Measurements from ENCODE around the gene SLC26A2.

SLC26A2 gene

GRCh38 chr5:149960272-149961185 is at the start of gene SLC26A2:
TSS of gene SLC26A2 (plus strand) at chr5:149960758. CDS start at chr5:149977653, 16,895 bp downstream.
- peak; percentile 91 for DNase-seq

DNA sequence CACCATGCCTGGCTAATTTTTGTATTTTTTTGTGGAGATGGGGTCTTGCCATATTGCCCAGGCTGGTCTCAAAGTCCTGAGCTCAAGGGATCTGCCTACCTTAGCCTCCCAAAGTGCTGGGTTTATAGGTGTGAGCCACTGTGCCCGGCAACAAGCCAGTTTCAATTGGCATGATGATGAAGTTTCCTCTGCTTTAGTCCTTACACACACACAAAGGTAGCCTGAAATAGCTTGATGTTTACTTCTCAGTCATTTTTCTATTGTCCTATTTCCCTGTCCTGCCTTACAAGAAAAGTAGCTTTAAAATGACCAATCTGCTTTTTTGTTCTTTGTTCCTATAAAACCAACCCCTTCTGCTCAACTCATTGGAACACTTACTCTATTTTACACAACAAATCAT is 49.5 kb upstream of the SLC26A2 start:
- DNase-seq = no peak

DNA sequence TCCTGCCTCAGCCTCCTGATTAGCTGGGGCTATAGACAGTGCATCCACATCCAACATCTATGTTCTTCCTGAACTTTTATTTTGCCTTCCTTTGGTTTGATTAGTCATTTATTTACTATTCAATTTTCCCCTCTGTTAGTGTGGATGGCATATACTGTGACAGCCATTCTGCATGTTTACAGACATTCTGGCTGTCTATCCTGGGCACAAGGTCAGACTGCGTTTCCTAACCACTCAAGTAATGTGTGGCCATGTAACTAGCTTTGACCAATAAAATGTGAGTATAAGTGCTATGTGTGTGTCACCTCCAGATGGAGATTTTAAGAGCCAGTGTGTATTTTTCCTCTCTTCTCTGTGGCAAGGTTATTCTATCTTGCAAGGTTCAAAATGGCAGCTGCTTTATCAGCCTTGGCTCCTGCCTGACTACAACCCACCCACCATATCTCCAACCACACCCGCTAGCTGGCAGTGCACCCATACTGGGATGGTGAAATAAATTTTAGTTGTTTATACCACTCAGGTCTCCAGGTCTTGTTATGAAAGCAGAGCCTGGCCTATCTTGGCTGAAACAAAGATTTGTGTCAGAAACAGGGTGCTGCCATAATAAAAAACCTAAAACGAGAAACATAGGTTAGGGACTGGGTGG is 48.2 kb upstream of the SLC26A2 start:
- no peak for DNase-seq

DNA sequence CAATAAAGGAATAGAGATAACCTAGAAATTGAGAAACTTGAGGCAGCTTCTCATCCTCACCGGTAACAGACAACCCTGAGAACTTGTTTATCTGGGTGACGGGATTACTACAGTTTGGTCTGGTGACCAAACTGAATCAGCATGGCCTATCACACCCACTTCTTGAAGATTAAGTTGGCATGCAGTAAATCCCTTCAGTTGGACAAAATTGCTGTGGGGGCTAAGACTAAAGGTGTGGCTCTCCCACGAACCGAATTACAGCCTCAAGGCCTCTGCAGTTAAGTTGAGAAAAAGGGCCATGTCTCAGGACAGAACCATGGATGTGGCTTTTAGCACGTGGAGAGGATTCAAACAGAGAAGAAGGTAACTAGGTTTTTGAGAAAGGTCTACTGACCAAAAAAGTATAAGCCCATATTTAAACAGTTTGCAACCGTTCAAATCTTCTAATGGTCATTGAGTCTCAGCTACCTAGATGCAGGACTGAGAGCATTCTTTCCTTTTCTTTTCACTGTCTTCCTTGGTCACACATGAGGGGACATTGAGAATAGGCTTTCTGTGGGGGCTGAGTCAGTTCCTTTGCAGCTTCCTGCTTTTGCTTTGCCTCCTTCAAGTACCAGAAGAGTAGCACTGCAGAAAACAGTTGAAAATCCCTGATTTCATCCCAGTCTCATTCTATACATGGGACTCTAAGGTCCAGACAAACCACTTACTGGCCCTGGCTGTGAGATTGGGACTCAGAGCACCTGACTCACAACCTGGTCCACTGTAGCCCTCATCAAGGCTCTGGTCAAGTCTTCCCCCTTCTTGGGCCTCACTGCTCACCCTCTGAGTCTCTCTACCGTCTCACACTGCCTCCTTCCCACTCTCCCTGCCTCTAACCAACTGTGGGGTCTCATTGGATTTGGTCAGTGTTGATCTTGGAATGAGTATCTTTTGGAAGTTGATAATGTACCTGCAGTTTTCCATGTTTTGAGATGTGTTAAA is 46.8 kb upstream of the SLC26A2 start:
- DNase-seq = no peak

DNA sequence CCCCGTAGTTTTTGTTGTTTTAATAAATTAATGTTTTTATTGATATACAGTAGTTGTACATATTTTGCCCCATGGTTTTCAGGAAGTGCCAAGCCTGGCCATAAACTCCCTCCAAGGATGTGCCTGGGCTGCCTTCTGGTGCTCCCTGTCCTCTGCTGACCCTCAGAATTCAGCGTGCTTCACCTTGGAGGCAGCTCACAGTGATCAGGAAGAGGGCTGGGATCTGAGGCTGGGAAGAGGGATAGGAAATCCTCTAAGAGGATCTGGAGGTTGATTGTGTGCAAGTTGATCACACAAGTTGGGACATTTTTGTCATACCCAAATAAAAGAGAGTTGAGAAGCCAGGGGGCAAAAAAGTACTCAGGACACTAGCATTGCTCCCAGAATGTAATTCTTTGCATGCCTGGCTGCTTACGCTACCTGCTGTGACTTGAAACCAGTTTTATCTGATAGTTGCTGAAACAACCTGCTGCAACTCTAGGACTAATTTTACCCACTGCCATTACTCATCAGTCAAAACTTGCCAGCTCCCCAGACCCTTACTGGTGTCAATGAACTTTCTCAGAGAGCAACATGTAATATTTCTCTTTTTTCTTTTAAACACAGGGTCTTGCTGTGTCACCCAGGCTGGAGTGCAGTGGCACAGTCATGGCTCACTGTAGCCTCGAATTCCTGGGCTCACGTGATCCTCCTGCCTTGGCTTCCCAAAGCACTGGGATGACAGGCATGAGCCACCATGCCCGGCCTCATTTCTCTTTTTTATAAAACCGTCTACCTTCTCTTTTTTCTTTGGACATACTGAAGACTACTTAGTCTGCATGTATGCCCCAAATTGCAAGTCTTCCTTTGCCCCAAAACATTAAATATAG is 44.9 kb upstream of the SLC26A2 start:
- DNase-seq = no peak

GRCh38 chr5:149916334-149917072 is 44.1 kb upstream of the SLC26A2 start:
- DNase-seq = no peak

- DNase-seq = no peak
Measured at GRCh38 chr5:149917073-149917676, 43.4 kb upstream of the SLC26A2 start.

GRCh38 chr5:149921597-149921996 is 39.0 kb upstream of the SLC26A2 start:
- DNase-seq = no peak

- DNase-seq = no peak
Measured at GRCh38 chr5:149922950-149923349, 37.6 kb upstream of the SLC26A2 start.

- no peak for DNase-seq
Measured at GRCh38 chr5:149924486-149924885, 36.1 kb upstream of the SLC26A2 start.

- DNase-seq = no peak
Measured at GRCh38 chr5:149930043-149930748, 30.4 kb upstream of the SLC26A2 start.

- no peak for DNase-seq
Measured at GRCh38 chr5:149930749-149931574, 29.6 kb upstream of the SLC26A2 start.

DNA sequence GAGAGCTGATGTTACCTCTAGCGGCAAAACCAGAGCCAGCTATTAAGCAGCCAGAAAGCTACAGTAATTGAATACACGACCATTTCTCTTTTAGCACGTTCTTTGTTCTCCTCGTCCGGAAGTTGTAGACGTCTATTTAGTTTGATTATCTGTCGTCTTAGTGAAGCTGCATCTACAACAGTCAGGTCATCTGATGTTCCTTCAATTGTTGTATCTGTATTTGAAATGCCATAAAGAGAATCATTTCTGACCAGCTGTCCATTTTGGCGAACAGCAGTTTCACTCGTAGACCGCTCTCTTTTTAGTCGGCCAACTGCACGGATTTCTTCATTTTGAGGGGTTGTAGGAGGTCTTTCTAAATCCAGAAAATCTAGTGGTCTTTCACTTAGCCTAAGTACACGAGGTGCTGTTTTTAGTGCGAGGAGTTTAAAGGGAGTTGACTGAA is 28.5 kb upstream of the SLC26A2 start:
- DNase-seq = no peak

DNA sequence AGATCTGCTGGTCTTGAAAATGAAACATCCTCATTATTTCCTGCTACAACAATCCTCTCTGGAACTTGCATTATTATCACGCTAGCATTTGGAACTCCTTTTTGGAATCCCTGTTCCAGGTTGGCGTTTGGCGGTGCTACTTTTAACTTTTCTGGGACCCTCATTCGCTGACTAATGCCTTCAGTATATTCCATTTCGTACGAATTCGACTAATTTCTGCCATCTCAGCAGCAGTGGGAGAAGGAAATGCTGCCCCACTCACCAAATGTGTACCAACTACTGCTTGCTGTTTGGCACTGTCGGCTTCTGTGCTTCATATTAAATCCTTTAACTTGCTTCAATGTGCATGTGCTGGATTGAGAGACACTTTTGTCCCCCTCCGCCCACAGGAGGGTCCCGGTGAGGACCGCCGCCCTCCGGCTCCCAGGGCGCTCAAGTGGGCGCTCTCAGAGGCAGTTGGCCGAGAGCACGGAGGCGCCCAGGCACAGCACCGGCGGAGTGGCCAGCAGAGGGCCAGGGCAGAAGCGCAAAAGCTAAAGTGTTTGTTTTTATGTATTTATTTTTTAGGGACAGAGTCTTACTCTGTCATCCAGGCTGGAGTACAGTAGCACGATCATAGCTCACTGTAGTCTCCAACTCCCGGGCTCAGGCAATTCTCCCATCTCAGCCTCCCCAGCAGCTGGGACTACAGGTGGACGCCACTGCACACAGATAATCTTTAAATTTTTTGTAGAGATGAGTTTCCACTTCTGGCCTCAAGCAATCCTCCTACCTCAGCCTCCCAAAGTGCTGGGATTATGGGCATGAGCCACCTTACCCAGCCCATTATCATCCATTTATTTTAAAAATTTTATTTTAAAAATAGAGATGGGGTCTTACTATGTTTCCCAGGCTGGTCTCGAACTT is 27.9 kb upstream of the SLC26A2 start:
- no peak for DNase-seq

GRCh38 chr5:149935431-149935901 is 25.1 kb upstream of the SLC26A2 start:
- no peak for DNase-seq

GRCh38 chr5:149936044-149936699 is 24.4 kb upstream of the SLC26A2 start:
- no peak for DNase-seq

DNA sequence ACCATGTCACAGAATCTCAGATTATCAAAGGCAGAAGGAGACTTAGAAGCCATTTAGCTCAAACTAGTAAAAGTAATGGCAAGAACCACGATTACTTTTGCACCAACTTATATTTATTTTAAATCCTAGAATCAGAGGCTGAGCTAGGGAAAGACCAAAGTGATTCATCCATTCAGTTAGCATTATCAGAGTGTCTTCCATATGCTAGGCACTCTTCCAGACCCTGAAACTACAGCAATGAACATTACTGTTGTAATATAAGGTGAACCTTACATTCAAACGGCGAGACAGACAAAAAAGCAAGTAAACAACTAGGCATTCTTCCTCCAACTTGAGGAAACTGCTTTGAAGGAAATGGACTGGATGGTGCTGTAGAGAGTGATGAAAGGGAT is 23.9 kb upstream of the SLC26A2 start:
- DNase-seq = no peak
